Measurements from ENCODE around the gene SEPTIN5.

SEPTIN5 gene

GRCh38 chr22:19705181-19705934 lies 8.9 kb upstream of the SEPTIN5 start:
- POLR2A ChIA-PET (ENCODE audit: low non-redundant PET) = no interaction called here
- H3K27ac ChIP-seq = no peak overlapping the region
- DNase-seq (ENCODE audit: low spot score) = no peak
- no peak for TF ChIP-seq CTCF (conservative IDR thresholded peaks at IDR 0.05; ENCODE audit: low read depth)
- CTCF ChIA-PET = no interaction called here

GRCh38 chr22:19706661-19707151 lies 7.6 kb upstream of the SEPTIN5 start:
- POLR2A ChIA-PET (ENCODE audit: low non-redundant PET) = no interaction called here
- CTCF ChIA-PET = no interaction called here
- no peak overlapping the region for H3K27ac ChIP-seq
- TF ChIP-seq CTCF (conservative IDR thresholded peaks at IDR 0.05; ENCODE audit: low read depth) = no peak
- no peak for DNase-seq (ENCODE audit: low spot score)

- ChIA-PET POLR2A (ENCODE audit: low non-redundant PET) (no interaction called here), CTCF (no interaction called here)
- H3K27ac ChIP-seq = no peak overlapping the region
- TF ChIP-seq CTCF (conservative IDR thresholded peaks at IDR 0.05; ENCODE audit: low read depth) = no peak
- DNase-seq (ENCODE audit: low spot score) = no peak
These were observed 6.7 kb upstream of the SEPTIN5 start for GRCh38 chr22:19707347-19708290.

GRCh38 chr22:19708321-19709011 lies 5.8 kb upstream of the SEPTIN5 start:
- no peak overlapping the region for H3K27ac ChIP-seq
- no peak for DNase-seq (ENCODE audit: low spot score)
- no peak for TF ChIP-seq CTCF (conservative IDR thresholded peaks at IDR 0.05; ENCODE audit: low read depth)
- CTCF ChIA-PET = no interaction called here
- POLR2A ChIA-PET (ENCODE audit: low non-redundant PET) = no interaction called here

- CTCF ChIA-PET = interaction anchor here (0.8 kb wide), 1 partner anchor 29 kb away, joined by 4 read pairs; no protein-coding TSS in a partner anchor
- POLR2A ChIA-PET (ENCODE audit: low non-redundant PET) = no interaction called here
- TF ChIP-seq CTCF (conservative IDR thresholded peaks at IDR 0.05; ENCODE audit: low read depth) = no peak
- no peak overlapping the region for H3K27ac ChIP-seq
- DNase-seq (ENCODE audit: low spot score) = no peak
These were observed 5.1 kb upstream of the SEPTIN5 start for GRCh38 chr22:19709063-19709769.

Measured in RWPE1 (cell line).